ENCODE data around the gene TECPR1.

The TECPR1 gene

GRCh38 chr7:98193474-98194180, 58.4 kb downstream of the TECPR1 start:
- H3K9me2 ChIP-seq (replicated peaks; ENCODE audit: control insufficient read depth, low read length) = no peaks in the 10 kb centered on the region
- H4K20me1 ChIP-seq (ENCODE audit: control insufficient read depth, insufficient read depth, low read depth, low read length) = peaks cover 45% of the 10 kb centered on the region
- TF ChIP-seq, protein P1, sequence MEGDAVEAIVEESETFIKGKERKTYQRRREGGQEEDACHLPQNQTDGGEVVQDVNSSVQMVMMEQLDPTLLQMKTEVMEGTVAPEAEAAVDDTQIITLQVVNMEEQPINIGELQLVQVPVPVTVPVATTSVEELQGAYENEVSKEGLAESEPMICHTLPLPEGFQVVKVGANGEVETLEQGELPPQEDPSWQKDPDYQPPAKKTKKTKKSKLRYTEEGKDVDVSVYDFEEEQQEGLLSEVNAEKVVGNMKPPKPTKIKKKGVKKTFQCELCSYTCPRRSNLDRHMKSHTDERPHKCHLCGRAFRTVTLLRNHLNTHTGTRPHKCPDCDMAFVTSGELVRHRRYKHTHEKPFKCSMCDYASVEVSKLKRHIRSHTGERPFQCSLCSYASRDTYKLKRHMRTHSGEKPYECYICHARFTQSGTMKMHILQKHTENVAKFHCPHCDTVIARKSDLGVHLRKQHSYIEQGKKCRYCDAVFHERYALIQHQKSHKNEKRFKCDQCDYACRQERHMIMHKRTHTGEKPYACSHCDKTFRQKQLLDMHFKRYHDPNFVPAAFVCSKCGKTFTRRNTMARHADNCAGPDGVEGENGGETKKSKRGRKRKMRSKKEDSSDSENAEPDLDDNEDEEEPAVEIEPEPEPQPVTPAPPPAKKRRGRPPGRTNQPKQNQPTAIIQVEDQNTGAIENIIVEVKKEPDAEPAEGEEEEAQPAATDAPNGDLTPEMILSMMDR (IDR thresholded peaks at IDR 0.05; ENCODE audit: low read depth, low read length, poor library complexity, severe bottlenecking) = no peak
- no peak for TF ChIP-seq EZH2phosphoT487 (IDR thresholded peaks at IDR 0.05; ENCODE audit: borderline replicate concordance, low read length)
- H3K4me1 ChIP-seq (ENCODE audit: control insufficient read depth, low read length) = peaks cover 3% of the 10 kb centered on the region
- peaks cover 35% of the 10 kb centered on the region for H3K36me3 ChIP-seq (ENCODE audit: control insufficient read depth, low read length)
- H3K27me3 ChIP-seq (ENCODE audit: control insufficient read depth, low read length) = peaks cover 9% of the 10 kb centered on the region; the same call in 1 of the 2 replicates
- no peak overlapping the region for H3K4me3 ChIP-seq (ENCODE audit: low read length)
- H3K79me2 ChIP-seq (ENCODE audit: control insufficient read depth, low read length) = no peaks in the 10 kb centered on the region
- peaks cover 4% of the 10 kb centered on the region; the same call in 1 of the 2 replicates for H3K9me3 ChIP-seq (ENCODE audit: control insufficient read depth, insufficient read depth, low read length)
- H3K4me2 ChIP-seq (ENCODE audit: low read length) = no peak overlapping the region
- H3K27ac ChIP-seq (ENCODE audit: low read depth, low read length) = no peak overlapping the region
- 0 out of 2 replicates have a peak, but pooled peaks cover 4% of the 10 kb centered on the region for H3F3A ChIP-seq (ENCODE audit: control insufficient read depth, insufficient read depth)

DNA sequence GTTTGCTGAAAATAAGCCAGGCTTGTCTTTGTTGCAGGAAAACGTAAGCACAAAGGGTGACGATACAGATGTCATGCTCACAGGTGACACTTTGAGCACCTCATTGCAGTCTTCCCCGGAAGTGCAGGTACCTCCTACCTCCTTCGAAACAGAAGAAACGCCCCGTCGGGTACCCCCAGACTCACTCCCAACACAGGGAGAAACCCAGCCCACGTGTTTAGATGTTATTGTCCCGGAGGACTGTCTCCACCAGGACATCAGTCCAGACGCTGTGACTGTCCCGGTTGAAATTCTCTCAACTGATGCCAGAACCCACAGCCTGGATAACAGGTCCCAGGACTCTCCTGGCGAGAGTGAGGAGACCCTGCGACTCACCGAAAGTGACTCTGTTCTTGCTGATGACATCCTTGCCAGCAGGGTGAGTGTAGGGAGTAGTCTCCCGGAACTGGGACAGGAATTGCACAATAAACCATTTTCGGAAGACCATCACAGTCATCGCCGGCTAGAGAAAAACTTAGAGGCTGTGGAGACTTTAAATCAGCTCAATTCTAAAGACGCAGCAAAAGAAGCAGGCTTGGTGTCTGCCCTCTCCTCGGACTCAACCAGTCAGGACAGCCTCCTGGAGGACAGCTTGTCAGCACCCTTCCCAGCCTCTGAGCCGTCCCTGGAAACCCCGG, 59.1 kb downstream of the TECPR1 start:
- Histone ChIP-seq H4K20me1 (ENCODE audit: control insufficient read depth, insufficient read depth, low read depth, low read length) (peaks cover 41% of the 10 kb centered on the region), H3K9me2 (replicated peaks; ENCODE audit: control insufficient read depth, low read length) (no peaks in the 10 kb centered on the region), H3K27ac (ENCODE audit: low read depth, low read length) (no peak overlapping the region), H3K4me3 (ENCODE audit: low read length) (no peak overlapping the region), H3K4me2 (ENCODE audit: low read length) (no peak overlapping the region), H3K79me2 (ENCODE audit: control insufficient read depth, low read length) (no peaks in the 10 kb centered on the region), H3K4me1 (ENCODE audit: control insufficient read depth, low read length) (no peaks in the 10 kb centered on the region), H3K36me3 (ENCODE audit: control insufficient read depth, low read length) (peaks cover 37% of the 10 kb centered on the region), H3K27me3 (ENCODE audit: control insufficient read depth, low read length) (peaks cover 5% of the 10 kb centered on the region; the same call in 1 of the 2 replicates), H3K9me3 (ENCODE audit: control insufficient read depth, insufficient read depth, low read length) (no peaks in the 10 kb centered on the region), H3F3A (ENCODE audit: control insufficient read depth, insufficient read depth) (0 out of 2 replicates have a peak, but pooled peaks cover 3% of the 10 kb centered on the region)
- TF ChIP-seq, protein P1 (IDR thresholded peaks at IDR 0.05; ENCODE audit: low read depth, low read length, poor library complexity, severe bottlenecking) = no peak
- TF ChIP-seq EZH2phosphoT487 (IDR thresholded peaks at IDR 0.05; ENCODE audit: borderline replicate concordance, low read length) = no peak

GRCh38 chr7:98191668-98192431, 60.2 kb downstream of the TECPR1 start:
- H3K36me3 ChIP-seq (ENCODE audit: control insufficient read depth, low read length) = peaks cover 40% of the 10 kb centered on the region

More at GRCh38 chr7:98191668-98192431, 60.2 kb downstream of the TECPR1 start:
- peaks cover 31% of the 10 kb centered on the region for H4K20me1 ChIP-seq (ENCODE audit: control insufficient read depth, insufficient read depth, low read depth, low read length)
- no peak overlapping the region for H3K4me2 ChIP-seq (ENCODE audit: low read length)
- no peaks in the 10 kb centered on the region for H3K9me2 ChIP-seq (replicated peaks; ENCODE audit: control insufficient read depth, low read length)
- H3F3A ChIP-seq (ENCODE audit: control insufficient read depth, insufficient read depth) = peaks cover 3% of the 10 kb centered on the region
- H3K4me1 ChIP-seq (ENCODE audit: control insufficient read depth, low read length) = no peaks in the 10 kb centered on the region
- H3K27me3 ChIP-seq (ENCODE audit: control insufficient read depth, low read length) = no peaks in the 10 kb centered on the region
- H3K79me2 ChIP-seq (ENCODE audit: control insufficient read depth, low read length) = no peaks in the 10 kb centered on the region
- no peaks in the 10 kb centered on the region for H3K9me3 ChIP-seq (ENCODE audit: control insufficient read depth, insufficient read depth, low read length)
- no peak overlapping the region for H3K27ac ChIP-seq (ENCODE audit: low read depth, low read length)
- no peak for TF ChIP-seq EZH2phosphoT487 (IDR thresholded peaks at IDR 0.05; ENCODE audit: borderline replicate concordance, low read length)
- TF ChIP-seq, protein P1 (IDR thresholded peaks at IDR 0.05; ENCODE audit: low read depth, low read length, poor library complexity, severe bottlenecking) = no peak
- no peak overlapping the region for H3K4me3 ChIP-seq (ENCODE audit: low read length)
